HCT116 (cell line): ENCODE data around the gene CDH10.

Experiments
- CEBPB ChIP-seq: IDR thresholded peaks from 2 replicates; pipeline ENCODE4 v1.6.1; 2012; ENCODE audit warnings: low read depth
- EGR1 ChIP-seq: IDR thresholded peaks from 2 replicates; pipeline ENCODE4 v1.6.1; 2012; ENCODE audit warnings: low read depth
- EZH2 ChIP-seq: fragments of 200-600 bp; sonication (generic); IDR thresholded peaks from 2 replicates; pipeline ENCODE4 v1.6.1; 2017; ENCODE audit warnings: antibody characterized with exemption, mixed run types
- EZH2phosphoT487 ChIP-seq: fragments of 200-600 bp; IDR thresholded peaks from 2 replicates; pipeline ENCODE4 v1.6.1; 2018; ENCODE audit warnings: antibody characterized with exemption, borderline replicate concordance
- POLR2A ChIP-seq: IDR thresholded peaks from 2 replicates; pipeline ENCODE4 v1.7.0; 2011; ENCODE audit warnings: borderline replicate concordance; ENCODE audit not compliant: insufficient read depth, insufficient read length; ENCODE audit errors: extremely low read depth
- TF ChIP-seq, protein P1 (sequence below): IDR thresholded peaks from 2 replicates; pipeline ENCODE4 v1.6.1; 2011; ENCODE audit warnings: mild to moderate bottlenecking, low read length, moderate library complexity; ENCODE audit not compliant: insufficient replicate concordance; ENCODE audit errors: extremely low read depth

DNA sequence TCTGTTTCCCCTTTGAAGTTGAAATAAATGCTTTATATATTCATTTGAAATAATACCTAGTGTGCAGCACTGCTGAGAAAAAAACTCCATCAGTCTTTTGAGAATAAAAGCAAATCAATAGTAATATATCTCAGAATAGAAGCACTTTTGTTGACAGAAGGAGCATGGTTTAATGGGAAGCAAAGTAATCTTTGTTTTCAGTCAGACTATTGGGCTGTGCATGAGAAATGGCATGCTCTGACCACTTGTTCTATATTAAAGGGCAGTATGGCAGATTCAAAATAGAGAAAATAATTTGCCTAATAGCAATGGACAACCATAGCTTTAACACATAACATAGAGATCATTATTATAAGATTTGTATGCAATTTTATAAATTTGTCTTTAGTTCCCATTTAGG, 12.4 kb downstream of the CDH10 start:
- TF ChIP-seq, protein P1, sequence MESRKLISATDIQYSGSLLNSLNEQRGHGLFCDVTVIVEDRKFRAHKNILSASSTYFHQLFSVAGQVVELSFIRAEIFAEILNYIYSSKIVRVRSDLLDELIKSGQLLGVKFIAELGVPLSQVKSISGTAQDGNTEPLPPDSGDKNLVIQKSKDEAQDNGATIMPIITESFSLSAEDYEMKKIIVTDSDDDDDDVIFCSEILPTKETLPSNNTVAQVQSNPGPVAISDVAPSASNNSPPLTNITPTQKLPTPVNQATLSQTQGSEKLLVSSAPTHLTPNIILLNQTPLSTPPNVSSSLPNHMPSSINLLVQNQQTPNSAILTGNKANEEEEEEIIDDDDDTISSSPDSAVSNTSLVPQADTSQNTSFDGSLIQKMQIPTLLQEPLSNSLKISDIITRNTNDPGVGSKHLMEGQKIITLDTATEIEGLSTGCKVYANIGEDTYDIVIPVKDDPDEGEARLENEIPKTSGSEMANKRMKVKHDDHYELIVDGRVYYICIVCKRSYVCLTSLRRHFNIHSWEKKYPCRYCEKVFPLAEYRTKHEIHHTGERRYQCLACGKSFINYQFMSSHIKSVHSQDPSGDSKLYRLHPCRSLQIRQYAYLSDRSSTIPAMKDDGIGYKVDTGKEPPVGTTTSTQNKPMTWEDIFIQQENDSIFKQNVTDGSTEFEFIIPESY: no peak
- TF ChIP-seq CEBPB: no peak
- no peak for TF ChIP-seq EZH2phosphoT487
- TF ChIP-seq EZH2: no peak
- no peak for TF ChIP-seq POLR2A
- no peak for TF ChIP-seq EGR1
